SK-N-SH treated with all-trans-retinoic acid at 6 μM for 48 hours (cell line): ENCODE measurements around the gene IGF2R.

Experiments used
- ATAC-seq: fragments of 200-7000 bp; cut with Tn5 transposase; 3 replicates; pipeline ENCODE4 v1.9.1; 2020; ENCODE audit warnings: mild to moderate bottlenecking, moderate library complexity
- BACH2 ChIP-seq: fragments of 250-450 bp; sonication (Bioruptor Pico); IDR thresholded peaks from 2 replicates; pipeline ENCODE4 v1.9.0; 2021; ENCODE audit warnings: mild to moderate bottlenecking, borderline replicate concordance
- CSDC2 ChIP-seq: fragments of 250-450 bp; sonication (Bioruptor Pico); IDR thresholded peaks from 2 replicates; pipeline ENCODE4 v1.5.0; 2020; ENCODE audit warnings: mild to moderate bottlenecking, moderate library complexity
- ESRRG ChIP-seq: fragments of 250-450 bp; sonication (Bioruptor Pico); IDR thresholded peaks from 2 replicates; pipeline ENCODE4 v1.6.1; 2021; ENCODE audit warnings: mild to moderate bottlenecking
- GLIS3 ChIP-seq: fragments of 250-450 bp; sonication (Bioruptor Pico); IDR thresholded peaks from 2 replicates; pipeline ENCODE4 v1.5.0; 2020; ENCODE audit warnings: mild to moderate bottlenecking, moderate library complexity
- ISL1 ChIP-seq: fragments of 250-450 bp; sonication (Bioruptor Pico); IDR thresholded peaks from 2 replicates; pipeline ENCODE4 v2.1.2; 2022; ENCODE audit warnings: mild to moderate bottlenecking, moderate library complexity
- OSR1 ChIP-seq: fragments of 250-450 bp; sonication (Bioruptor Pico); IDR thresholded peaks from 2 replicates; pipeline ENCODE4 v1.8.0; 2022; ENCODE audit warnings: moderate library complexity, mild to moderate bottlenecking, inconsistent platforms
- PPARA ChIP-seq: fragments of 250-450 bp; sonication (Bioruptor Pico); IDR thresholded peaks from 2 replicates; pipeline ENCODE4 v1.5.0; 2020; ENCODE audit warnings: mild to moderate bottlenecking, borderline replicate concordance
- RARB ChIP-seq: fragments of 250-450 bp; sonication (Bioruptor Pico); IDR thresholded peaks from 2 replicates; pipeline ENCODE4 v1.8.0; 2021; ENCODE audit warnings: mild to moderate bottlenecking, moderate library complexity
- SNAI2 ChIP-seq: fragments of 250-450 bp; sonication (Bioruptor Pico); IDR thresholded peaks from 2 replicates; pipeline ENCODE4 v1.5.0; 2020; ENCODE audit warnings: mild to moderate bottlenecking, moderate library complexity
- ZC3H10 ChIP-seq: fragments of 250-450 bp; sonication (Bioruptor Pico); IDR thresholded peaks from 2 replicates; pipeline ENCODE4 v1.5.1; 2021; ENCODE audit warnings: mild to moderate bottlenecking, moderate library complexity
- ZFP3 ChIP-seq: fragments of 250-450 bp; sonication (Bioruptor Pico); IDR thresholded peaks from 2 replicates; pipeline ENCODE4 v1.5.0; 2020; ENCODE audit warnings: mild to moderate bottlenecking, moderate library complexity
- ZNF70 ChIP-seq: fragments of 450-650 bp; formaldehyde crosslinking; IDR thresholded peaks from 2 replicates; pipeline ENCODE4 v1.5.0; 2020; ENCODE audit warnings: mild to moderate bottlenecking, moderate library complexity
- TF ChIP-seq, protein P1 (sequence below): fragments of 250-450 bp; sonication (Bioruptor Pico); IDR thresholded peaks from 2 replicates; pipeline ENCODE4 v1.5.0; 2020; ENCODE audit warnings: mild to moderate bottlenecking, moderate library complexity
- TF ChIP-seq, protein P2 (sequence below): fragments of 250-450 bp; sonication (Bioruptor Pico); IDR thresholded peaks from 2 replicates; pipeline ENCODE4 v1.5.1; 2020; ENCODE audit warnings: low read depth, mild to moderate bottlenecking, moderate library complexity
- TF ChIP-seq, protein P3 (sequence below): fragments of 250-450 bp; sonication (Bioruptor Pico); IDR thresholded peaks from 2 replicates; pipeline ENCODE4 v1.5.1; 2021; ENCODE audit warnings: mild to moderate bottlenecking, moderate library complexity
- TF ChIP-seq, protein P4 (sequence below): fragments of 250-450 bp; sonication (Bioruptor Pico); IDR thresholded peaks from 2 replicates; pipeline ENCODE4 v1.8.0; 2021; ENCODE audit warnings: low read depth, mild to moderate bottlenecking, moderate library complexity, borderline replicate concordance

The IGF2R gene

DNA sequence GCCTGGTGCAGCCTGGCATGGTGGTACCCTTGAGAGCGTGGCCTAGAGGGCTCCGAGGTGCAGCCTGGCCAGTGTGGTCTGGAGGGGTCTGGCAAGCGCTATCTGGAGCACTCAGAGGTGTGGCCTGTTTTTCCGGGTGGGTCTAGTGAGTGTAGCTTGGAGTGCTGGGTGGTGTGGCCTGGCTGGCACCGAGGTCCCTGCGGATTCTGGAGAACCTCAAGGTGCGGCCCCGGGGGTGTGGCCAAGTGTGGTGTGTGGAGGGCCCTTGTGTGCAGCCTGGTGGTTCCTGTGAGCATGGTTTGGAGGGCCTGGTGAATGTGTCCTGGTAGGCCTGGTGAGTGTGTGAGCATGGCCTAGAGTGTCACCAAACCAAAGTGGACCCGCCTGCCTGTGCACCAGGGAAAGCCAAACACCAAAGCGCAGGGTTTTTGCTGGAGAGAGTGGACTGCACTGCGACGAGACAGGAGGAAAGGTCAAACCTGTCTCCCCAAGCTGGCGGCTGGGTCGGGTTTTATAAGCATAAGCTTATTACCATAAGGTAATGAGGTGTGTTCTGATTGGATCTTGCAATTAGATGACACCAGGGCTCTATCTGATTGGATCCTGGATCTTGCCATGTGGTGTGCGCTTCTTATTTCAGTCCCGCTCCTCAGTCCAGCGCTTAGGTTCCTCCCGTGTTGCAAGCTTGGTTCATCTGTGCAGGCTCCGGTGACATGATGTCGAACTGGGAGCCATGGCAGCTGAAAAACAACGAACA lies 35.7 kb downstream of the IGF2R start (continued):
- TF ChIP-seq, protein P1, sequence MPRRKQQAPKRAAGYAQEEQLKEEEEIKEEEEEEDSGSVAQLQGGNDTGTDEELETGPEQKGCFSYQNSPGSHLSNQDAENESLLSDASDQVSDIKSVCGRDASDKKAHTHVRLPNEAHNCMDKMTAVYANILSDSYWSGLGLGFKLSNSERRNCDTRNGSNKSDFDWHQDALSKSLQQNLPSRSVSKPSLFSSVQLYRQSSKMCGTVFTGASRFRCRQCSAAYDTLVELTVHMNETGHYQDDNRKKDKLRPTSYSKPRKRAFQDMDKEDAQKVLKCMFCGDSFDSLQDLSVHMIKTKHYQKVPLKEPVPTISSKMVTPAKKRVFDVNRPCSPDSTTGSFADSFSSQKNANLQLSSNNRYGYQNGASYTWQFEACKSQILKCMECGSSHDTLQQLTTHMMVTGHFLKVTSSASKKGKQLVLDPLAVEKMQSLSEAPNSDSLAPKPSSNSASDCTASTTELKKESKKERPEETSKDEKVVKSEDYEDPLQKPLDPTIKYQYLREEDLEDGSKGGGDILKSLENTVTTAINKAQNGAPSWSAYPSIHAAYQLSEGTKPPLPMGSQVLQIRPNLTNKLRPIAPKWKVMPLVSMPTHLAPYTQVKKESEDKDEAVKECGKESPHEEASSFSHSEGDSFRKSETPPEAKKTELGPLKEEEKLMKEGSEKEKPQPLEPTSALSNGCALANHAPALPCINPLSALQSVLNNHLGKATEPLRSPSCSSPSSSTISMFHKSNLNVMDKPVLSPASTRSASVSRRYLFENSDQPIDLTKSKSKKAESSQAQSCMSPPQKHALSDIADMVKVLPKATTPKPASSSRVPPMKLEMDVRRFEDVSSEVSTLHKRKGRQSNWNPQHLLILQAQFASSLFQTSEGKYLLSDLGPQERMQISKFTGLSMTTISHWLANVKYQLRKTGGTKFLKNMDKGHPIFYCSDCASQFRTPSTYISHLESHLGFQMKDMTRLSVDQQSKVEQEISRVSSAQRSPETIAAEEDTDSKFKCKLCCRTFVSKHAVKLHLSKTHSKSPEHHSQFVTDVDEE (CRISPR knock-in tag), result no peak
- TF ChIP-seq, protein P2, sequence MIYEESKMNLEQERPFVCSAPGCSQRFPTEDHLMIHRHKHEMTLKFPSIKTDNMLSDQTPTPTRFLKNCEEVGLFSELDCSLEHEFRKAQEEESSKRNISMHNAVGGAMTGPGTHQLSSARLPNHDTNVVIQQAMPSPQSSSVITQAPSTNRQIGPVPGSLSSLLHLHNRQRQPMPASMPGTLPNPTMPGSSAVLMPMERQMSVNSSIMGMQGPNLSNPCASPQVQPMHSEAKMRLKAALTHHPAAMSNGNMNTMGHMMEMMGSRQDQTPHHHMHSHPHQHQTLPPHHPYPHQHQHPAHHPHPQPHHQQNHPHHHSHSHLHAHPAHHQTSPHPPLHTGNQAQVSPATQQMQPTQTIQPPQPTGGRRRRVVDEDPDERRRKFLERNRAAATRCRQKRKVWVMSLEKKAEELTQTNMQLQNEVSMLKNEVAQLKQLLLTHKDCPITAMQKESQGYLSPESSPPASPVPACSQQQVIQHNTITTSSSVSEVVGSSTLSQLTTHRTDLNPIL (CRISPR knock-in tag), result no peak
- TF ChIP-seq RARB (CRISPR knock-in tag), result no peak

DNA sequence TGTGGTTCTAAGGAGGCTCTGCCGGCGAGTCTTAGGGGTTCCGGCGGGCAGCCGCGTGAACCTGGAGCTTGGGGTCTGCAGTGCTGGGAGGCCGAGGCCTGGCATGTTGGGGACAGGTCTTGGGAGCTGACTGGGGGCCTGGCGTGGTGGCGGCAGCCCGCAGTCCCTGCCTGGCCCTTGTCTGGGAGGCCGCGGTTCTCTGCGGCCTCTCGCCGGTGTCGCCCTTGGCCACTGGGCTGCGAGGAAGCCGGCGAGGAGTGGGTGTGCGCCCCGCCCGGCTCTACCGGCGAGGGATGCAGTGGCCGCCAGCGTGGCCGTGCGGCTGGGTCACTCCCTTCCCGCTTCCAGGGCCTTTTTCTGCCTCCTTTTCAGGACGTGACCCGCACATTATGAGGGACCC lies 36.3 kb downstream of the IGF2R start:
- ATAC-seq, result no peak
- TF ChIP-seq, protein P2 (CRISPR knock-in tag), result no peak
- TF ChIP-seq RARB (CRISPR knock-in tag) (no peak), ESRRG (CRISPR knock-in tag) (no peak), OSR1 (CRISPR knock-in tag) (no peak), ZC3H10 (CRISPR knock-in tag) (no peak), PPARA (CRISPR knock-in tag) (no peak), ISL1 (no peak), CSDC2 (CRISPR knock-in tag) (no peak)
- TF ChIP-seq, protein P3, sequence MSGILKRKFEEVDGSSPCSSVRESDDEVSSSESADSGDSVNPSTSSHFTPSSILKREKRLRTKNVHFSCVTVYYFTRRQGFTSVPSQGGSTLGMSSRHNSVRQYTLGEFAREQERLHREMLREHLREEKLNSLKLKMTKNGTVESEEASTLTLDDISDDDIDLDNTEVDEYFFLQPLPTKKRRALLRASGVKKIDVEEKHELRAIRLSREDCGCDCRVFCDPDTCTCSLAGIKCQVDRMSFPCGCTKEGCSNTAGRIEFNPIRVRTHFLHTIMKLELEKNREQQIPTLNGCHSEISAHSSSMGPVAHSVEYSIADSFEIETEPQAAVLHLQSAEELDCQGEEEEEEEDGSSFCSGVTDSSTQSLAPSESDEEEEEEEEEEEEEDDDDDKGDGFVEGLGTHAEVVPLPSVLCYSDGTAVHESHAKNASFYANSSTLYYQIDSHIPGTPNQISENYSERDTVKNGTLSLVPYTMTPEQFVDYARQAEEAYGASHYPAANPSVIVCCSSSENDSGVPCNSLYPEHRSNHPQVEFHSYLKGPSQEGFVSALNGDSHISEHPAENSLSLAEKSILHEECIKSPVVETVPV (CRISPR knock-in tag), result no peak
- TF ChIP-seq, protein P4, sequence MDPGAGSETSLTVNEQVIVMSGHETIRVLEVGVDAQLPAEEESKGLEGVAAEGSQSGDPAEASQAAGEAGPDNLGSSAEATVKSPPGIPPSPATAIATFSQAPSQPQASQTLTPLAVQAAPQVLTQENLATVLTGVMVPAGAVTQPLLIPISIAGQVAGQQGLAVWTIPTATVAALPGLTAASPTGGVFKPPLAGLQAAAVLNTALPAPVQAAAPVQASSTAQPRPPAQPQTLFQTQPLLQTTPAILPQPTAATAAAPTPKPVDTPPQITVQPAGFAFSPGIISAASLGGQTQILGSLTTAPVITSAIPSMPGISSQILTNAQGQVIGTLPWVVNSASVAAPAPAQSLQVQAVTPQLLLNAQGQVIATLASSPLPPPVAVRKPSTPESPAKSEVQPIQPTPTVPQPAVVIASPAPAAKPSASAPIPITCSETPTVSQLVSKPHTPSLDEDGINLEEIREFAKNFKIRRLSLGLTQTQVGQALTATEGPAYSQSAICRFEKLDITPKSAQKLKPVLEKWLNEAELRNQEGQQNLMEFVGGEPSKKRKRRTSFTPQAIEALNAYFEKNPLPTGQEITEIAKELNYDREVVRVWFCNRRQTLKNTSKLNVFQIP (CRISPR knock-in tag), result no peak

DNA sequence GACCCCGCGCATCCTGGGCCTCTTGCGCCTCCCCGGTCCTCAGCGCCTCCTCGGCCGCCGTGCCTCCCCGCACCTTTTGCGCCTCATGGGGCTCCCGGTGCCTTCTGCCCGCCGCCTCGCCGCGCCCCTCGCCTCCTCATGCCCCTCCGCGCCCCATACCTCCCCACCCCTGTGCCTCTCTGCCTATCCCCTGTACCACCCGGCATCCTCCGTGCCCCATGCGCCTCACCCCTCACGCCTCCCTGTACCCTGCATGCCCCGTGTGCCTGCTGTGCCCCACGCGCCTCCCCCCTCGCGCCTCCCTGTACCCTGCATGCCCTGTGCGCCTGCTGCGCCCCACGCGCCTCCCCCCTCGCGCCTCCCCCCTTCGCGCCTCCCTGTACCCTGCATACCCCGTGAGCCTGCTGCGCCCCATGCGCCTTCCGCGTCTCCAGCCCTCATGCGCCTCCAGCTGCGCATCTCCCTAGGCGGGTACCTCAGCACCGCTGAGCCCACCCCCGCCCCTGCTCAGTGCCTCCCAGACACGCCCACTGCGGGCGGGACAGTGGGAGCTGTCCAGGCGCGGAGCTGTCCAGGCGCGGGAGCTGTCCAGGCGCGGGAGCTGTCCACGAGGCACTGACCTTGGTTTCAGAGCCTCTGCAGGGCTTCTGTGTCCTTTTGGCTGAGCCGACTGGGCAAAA lies 37.1 kb downstream of the IGF2R start:
- peak; percentile 97 for ATAC-seq
- peak; percentile 65; the same call in 1 of the 2 replicates for TF ChIP-seq SNAI2
- TF ChIP-seq, protein P1 (CRISPR knock-in tag), result no peak
- TF ChIP-seq CSDC2 (CRISPR knock-in tag), result peak; percentile 82
- TF ChIP-seq ZFP3 (CRISPR knock-in tag), result peak; percentile 78
- no peak for TF ChIP-seq ISL1
- TF ChIP-seq, all 23 proteins: peak for 3

DNA sequence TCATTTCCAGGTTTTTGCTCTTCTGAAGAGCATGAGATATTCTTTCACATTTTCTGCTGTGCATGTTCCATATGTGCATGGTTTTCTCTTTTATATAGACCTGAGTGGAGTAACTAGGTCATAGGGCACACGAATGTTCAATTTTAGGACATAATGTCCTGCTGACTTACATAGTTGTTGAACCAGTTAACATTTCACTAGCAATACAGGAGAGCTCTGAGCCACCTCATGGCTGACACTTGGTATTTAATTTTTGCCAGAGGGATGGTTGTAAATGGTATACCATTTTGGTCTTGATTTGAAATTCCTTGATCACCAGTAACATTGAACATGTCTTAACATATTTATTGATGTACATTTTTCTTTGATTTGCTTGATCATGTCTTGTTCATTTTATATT lies 38.3 kb downstream of the IGF2R start:
- ATAC-seq, result no peak
- no peak for TF ChIP-seq GLIS3
- TF ChIP-seq ZNF70 (CRISPR knock-in tag), result no peak
- no peak for TF ChIP-seq ZFP3 (CRISPR knock-in tag)
- no peak for TF ChIP-seq RARB (CRISPR knock-in tag)
- TF ChIP-seq, protein P1 (CRISPR knock-in tag), result no peak
- TF ChIP-seq OSR1 (CRISPR knock-in tag), result no peak
- TF ChIP-seq BACH2 (CRISPR knock-in tag), result no peak
- TF ChIP-seq CSDC2 (CRISPR knock-in tag), result no peak
- TF ChIP-seq PPARA (CRISPR knock-in tag), result no peak
